ENCODE data around the gene POLR3F.

POLR3F gene

GRCh38 chr20:18466894-18467730 is at the start of gene POLR3F, which contains the start of gene DZANK1:
POLR3F (plus strand) TSS chr20:18467390; CDS start chr20:18467507, 117 bp downstream.
DZANK1 (minus strand) TSS chr20:18467030; CDS start chr20:18465358, 1,672 bp downstream.
- no peak for TF ChIP-seq CTCF (IDR thresholded peaks at IDR 0.05)

GRCh38 chr20:18421608-18422007 is 45.6 kb upstream of the POLR3F start:
- TF ChIP-seq CTCF (IDR thresholded peaks at IDR 0.05), result no peak

GRCh38 chr20:18427214-18427613 is 40.0 kb upstream of the POLR3F start:
- TF ChIP-seq CTCF (IDR thresholded peaks at IDR 0.05), result no peak

- TF ChIP-seq CTCF (IDR thresholded peaks at IDR 0.05), result no peak
Measured at GRCh38 chr20:18428490-18429173, 38.6 kb upstream of the POLR3F start.

GRCh38 chr20:18430172-18430826 is 36.9 kb upstream of the POLR3F start:
- no peak for TF ChIP-seq CTCF (IDR thresholded peaks at IDR 0.05)

GRCh38 chr20:18431206-18431605 is 36.0 kb upstream of the POLR3F start:
- no peak for TF ChIP-seq CTCF (IDR thresholded peaks at IDR 0.05)

- no peak for TF ChIP-seq CTCF (IDR thresholded peaks at IDR 0.05)
Measured at GRCh38 chr20:18436847-18437246, 30.3 kb upstream of the POLR3F start.

Data from LNCAP (cell line).